Measurements from ENCODE around the gene LRBA.

GRCh38 chr4:150477869-150478268 lies 537.2 kb downstream of the LRBA start:
- no peak for TF ChIP-seq POLR2A (IDR thresholded peaks at IDR 0.05)
- TF ChIP-seq CTCF (IDR thresholded peaks at IDR 0.05), result no peak

Measured in body of pancreas (tissue), 4 donors.